Urinary bladder (tissue), 4 donors: ENCODE measurements around the gene RBM20. TPM values are rescaled to one million over a fixed set of nuclear protein-coding genes. Genes with fewer than 3 reads are reported as not detected.

Source experiments
- DNase-seq: peaks from one replicate; pipeline ENCODE4 v3.0.0-alpha.2; 2015; ENCODE audit errors: extremely low spot score
- H3K27ac ChIP-seq: one replicate; pipeline ENCODE4 v1.5.1; 2013; ENCODE audit warnings: low read depth, mild to moderate bottlenecking, moderate library complexity
- H3K36me3 ChIP-seq: one replicate; pipeline ENCODE4 v1.6.1; 2013; ENCODE audit warnings: mild to moderate bottlenecking, moderate library complexity; ENCODE audit not compliant: insufficient read depth
- H3K4me1 ChIP-seq: one replicate; pipeline ENCODE4 v1.6.1; 2013; ENCODE audit warnings: mild to moderate bottlenecking, moderate library complexity; ENCODE audit not compliant: insufficient read depth
- H3K4me3 ChIP-seq: one replicate; pipeline ENCODE4 v1.5.1; 2013; ENCODE audit warnings: low read depth, low read length
- WGBS: extraction: QIAGEN DNeasy Blood & Tissue Kit; methylation state at CpG from one replicate; pipeline ENCODE4 v1.1.7; 2013; 5-methylcytosine and 5-hydroxymethylcytosine counted together
- polyA plus RNA-seq: library from polyadenylated mRNA; stranded (reverse); fragments of 200-250 nt; gene quantifications from one replicate; pipeline ENCODE4 v1.2.3, GENCODE V29; 2013
- total RNA-seq: library from RNA; depleted of rRNA; stranded (reverse); fragments of >200 nt; gene quantifications from one replicate; pipeline ENCODE4 v1.2.3, GENCODE V29; 2014
- donor health status: healthy with polysubstance abuse.
- donor health status: healthy.

RBM20 gene
- total and polyA plus RNA-seq, 2 donors = 0.68 to 2.3 TPM

GRCh38 chr10:110847374-110847773 lies 203.2 kb downstream of the RBM20 start:
- WGBS = 81% methylated on average over 6 of the region's 6 CpGs
- no peaks in the 10 kb centered on the region for H3K4me1 ChIP-seq
- no peak for DNase-seq
- no peaks in the 10 kb centered on the region for H3K36me3 ChIP-seq
- H3K27ac ChIP-seq = no peak overlapping the region
- H3K4me3 ChIP-seq = no peak overlapping the region

- H3K36me3 ChIP-seq = no peaks in the 10 kb centered on the region
- 91% methylated on average over 2 of the region's 2 CpGs for WGBS
- H3K4me1 ChIP-seq = no peaks in the 10 kb centered on the region
- DNase-seq = no peak
- H3K27ac ChIP-seq = no peak overlapping the region
- no peak overlapping the region for H3K4me3 ChIP-seq
Measured at GRCh38 chr10:110848106-110848505, 204.0 kb downstream of the RBM20 start.

GRCh38 chr10:110850099-110850498 lies 206.0 kb downstream of the RBM20 start:
- H3K27ac ChIP-seq = no peak overlapping the region
- no peak overlapping the region for H3K4me3 ChIP-seq
- DNase-seq = no peak

GRCh38 chr10:110851020-110851612 lies 207.0 kb downstream of the RBM20 start:
- no peak overlapping the region for H3K4me3 ChIP-seq
- WGBS = 75% methylated on average over 8 of the region's 8 CpGs
- no peaks in the 10 kb centered on the region for H3K4me1 ChIP-seq
- DNase-seq = no peak
- H3K27ac ChIP-seq = no peak overlapping the region
- H3K36me3 ChIP-seq = no peaks in the 10 kb centered on the region

More at GRCh38 chr10:110850099-110850498, 206.0 kb downstream of the RBM20 start:
- 93% methylated on average over 3 of the region's 3 CpGs for WGBS
- no peaks in the 10 kb centered on the region for H3K4me1 ChIP-seq
- H3K36me3 ChIP-seq = no peaks in the 10 kb centered on the region

- 77% methylated on average over 7 of the region's 7 CpGs for WGBS
- Histone ChIP-seq H3K27ac (no peak overlapping the region), H3K4me3 (no peak overlapping the region), H3K4me1 (no peaks in the 10 kb centered on the region), H3K36me3 (no peaks in the 10 kb centered on the region)
- DNase-seq = no peak
Measured at GRCh38 chr10:110852255-110852896, 208.2 kb downstream of the RBM20 start.

- Histone ChIP-seq H3K27ac (no peak overlapping the region), H3K4me3 (no peak overlapping the region), H3K4me1 (no peaks in the 10 kb centered on the region), H3K36me3 (no peaks in the 10 kb centered on the region)
- WGBS = 84% methylated on average over 4 of the region's 4 CpGs
- no peak for DNase-seq
Measured at GRCh38 chr10:110852947-110853346, 208.8 kb downstream of the RBM20 start.

GRCh38 chr10:110853921-110854605 lies 209.9 kb downstream of the RBM20 start:
- Histone ChIP-seq H3K36me3 (no peaks in the 10 kb centered on the region), H3K4me3 (no peak overlapping the region), H3K27ac (no peak overlapping the region), H3K4me1 (no peaks in the 10 kb centered on the region)
- DNase-seq = no peak

GRCh38 chr10:110857265-110858171 lies 213.4 kb downstream of the RBM20 start:
- whole genome bisulfite sequencing = 29% methylated on average over 12 of the region's 12 CpGs
- H3K27ac ChIP-seq = peak overlapping the region; percentile 70
- DNase-seq = peak; percentile 70

GRCh38 chr10:110858297-110858934 lies 214.3 kb downstream of the RBM20 start:
- H3K4me3 ChIP-seq = no peak overlapping the region
- no peak overlapping the region for H3K27ac ChIP-seq
- 25% methylated on average over 1 of the region's 1 CpG for WGBS
- no peaks in the 10 kb centered on the region for H3K4me1 ChIP-seq
- DNase-seq = no peak
- H3K36me3 ChIP-seq = no peaks in the 10 kb centered on the region

More at GRCh38 chr10:110857265-110858171, 213.4 kb downstream of the RBM20 start:
- Histone ChIP-seq H3K36me3 (no peaks in the 10 kb centered on the region), H3K4me3 (no peak overlapping the region), H3K4me1 (no peaks in the 10 kb centered on the region)

GRCh38 chr10:110859206-110859972 lies 215.3 kb downstream of the RBM20 start:
- WGBS = 74% methylated on average over 6 of the region's 6 CpGs
- DNase-seq = no peak
- H3K36me3 ChIP-seq = no peaks in the 10 kb centered on the region
- H3K27ac ChIP-seq = peak overlapping the region; percentile 68
- no peak overlapping the region for H3K4me3 ChIP-seq
- no peaks in the 10 kb centered on the region for H3K4me1 ChIP-seq

GRCh38 chr10:110859973-110860376 lies 215.8 kb downstream of the RBM20 start:
- DNase-seq = no peak
- WGBS = 15% methylated on average over 1 of the region's 1 CpG
- H3K36me3 ChIP-seq = no peaks in the 10 kb centered on the region
- H3K27ac ChIP-seq = peak overlapping the region; percentile 32
- no peak overlapping the region for H3K4me3 ChIP-seq
- H3K4me1 ChIP-seq = no peaks in the 10 kb centered on the region

- no peak for DNase-seq
- no peak overlapping the region for H3K4me3 ChIP-seq
- no peaks in the 10 kb centered on the region for H3K36me3 ChIP-seq
- H3K4me1 ChIP-seq = no peaks in the 10 kb centered on the region
- 79% methylated on average over 7 of the region's 7 CpGs for WGBS
- H3K27ac ChIP-seq = peak overlapping the region; percentile 30
Measured at GRCh38 chr10:110860576-110861241, 216.6 kb downstream of the RBM20 start.
